ENCODE measurements around the gene SLC5A5. TPM values are rescaled to one million over a fixed set of nuclear protein-coding genes. Genes with fewer than 3 reads are reported as not detected.

SLC5A5 gene
- total RNA-seq, 1 experiment from 2014 or later = 1.8 TPM

DNA sequence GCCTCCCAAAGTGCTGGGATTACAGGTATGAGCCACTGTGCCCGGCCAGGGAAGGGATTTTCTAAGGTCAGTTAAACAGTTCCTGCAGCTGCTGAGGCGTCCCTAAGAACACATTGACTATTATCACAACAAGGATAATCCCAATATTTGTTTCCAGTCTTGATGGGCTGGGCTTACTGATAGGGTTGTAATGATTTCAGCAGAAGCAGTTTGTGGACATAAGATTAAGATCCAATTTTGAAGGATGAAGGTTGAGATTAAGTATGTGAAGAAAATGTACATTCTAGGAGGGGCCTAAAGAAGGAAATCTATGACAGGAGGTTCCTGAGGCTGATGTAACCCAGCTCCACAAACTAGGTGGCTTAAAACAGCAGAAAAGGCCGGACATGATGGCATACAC lies 50.4 kb downstream of the SLC5A5 start:
- peaks cover 14 to 21% of the 10 kb centered on the region in 2 experiments for H3K9me3 Mint-ChIP-seq
- Histone ChIP-seq H2BK120ac (ENCODE audit: low read depth, low read length, poor library complexity, severe bottlenecking) (no peak overlapping the region), H4K5ac (ENCODE audit: insufficient read length, low read depth, low read length) (no peak overlapping the region), H3K27me3 (ENCODE audit: insufficient read depth, low read length) (no peaks in the 10 kb centered on the region), H3K27ac (ENCODE audit: insufficient read length, low read depth, low read length) (no peak overlapping the region), H3K23ac (ENCODE audit: insufficient read length, low read depth, low read length) (no peak overlapping the region), H3K79me2 (ENCODE audit: insufficient read depth, low read length) (no peaks in the 10 kb centered on the region), H3K4ac (ENCODE audit: low read depth, low read length) (no peak overlapping the region), H3K4me2 (ENCODE audit: insufficient read depth, insufficient read length, low read length) (no peak overlapping the region), H2BK15ac (ENCODE audit: low read depth, low read length) (no peak overlapping the region), H3T11ph (ENCODE audit: low read length) (no peak overlapping the region), H4K91ac (ENCODE audit: insufficient read length, low read depth, low read length) (no peak overlapping the region), H3K4me1 (ENCODE audit: insufficient read depth, low read length) (no peaks in the 10 kb centered on the region), H3K18ac (ENCODE audit: insufficient read length, low read depth, low read length) (no peak overlapping the region), H2BK12ac (ENCODE audit: insufficient read length, low read depth, low read length) (no peak overlapping the region), H2BK20ac (ENCODE audit: low read depth, low read length, poor library complexity, severe bottlenecking) (no peak overlapping the region), H4K20me1 (ENCODE audit: control insufficient read depth, insufficient read depth, insufficient read length) (no peaks in the 10 kb centered on the region), H4K8ac (replicated peaks; ENCODE audit: insufficient read length, low read depth, low read length) (no peak overlapping the region), H2AK5ac (ENCODE audit: insufficient read length, low read length) (no peak overlapping the region), H2AFZ (ENCODE audit: low read length) (no peak overlapping the region), H3K9ac (ENCODE audit: extremely low read depth, insufficient read length, low read length) (no peak overlapping the region), H3K23me2 (ENCODE audit: insufficient read length, low read depth, low read length, poor library complexity, severe bottlenecking) (no peaks in the 10 kb centered on the region), H2BK5ac (ENCODE audit: insufficient read length, low read length) (no peak overlapping the region), H3K14ac (ENCODE audit: insufficient read depth, low read length) (no peak overlapping the region), H3K56ac (ENCODE audit: insufficient read length, low read depth, low read length) (no peak overlapping the region), H3K79me1 (ENCODE audit: insufficient read depth, low read depth, low read length, poor library complexity, severe bottlenecking) (no peaks in the 10 kb centered on the region), H3K9me3 (ENCODE audit: control insufficient read depth, low read depth, low read length) (no peaks in the 10 kb centered on the region)
- peaks cover 3% of the 10 kb centered on the region for H3K27me3 Mint-ChIP-seq (ENCODE audit: low read depth)
- DNase-seq = no peak
- no peak overlapping the region for H3K27ac Mint-ChIP-seq
- no CpG with 5 or more reads among the region's 3 CpGs for WGBS (ENCODE audit: extremely low coverage, insufficient read length, low lambda C conversion rate)
- H3K4me3 Mint-ChIP-seq = no peak overlapping the region
- H3K4me1 Mint-ChIP-seq = peaks cover 2% of the 10 kb centered on the region in 2 experiments; a peak in 1 of 4 replicates
- TF ChIP-seq, protein P1, sequence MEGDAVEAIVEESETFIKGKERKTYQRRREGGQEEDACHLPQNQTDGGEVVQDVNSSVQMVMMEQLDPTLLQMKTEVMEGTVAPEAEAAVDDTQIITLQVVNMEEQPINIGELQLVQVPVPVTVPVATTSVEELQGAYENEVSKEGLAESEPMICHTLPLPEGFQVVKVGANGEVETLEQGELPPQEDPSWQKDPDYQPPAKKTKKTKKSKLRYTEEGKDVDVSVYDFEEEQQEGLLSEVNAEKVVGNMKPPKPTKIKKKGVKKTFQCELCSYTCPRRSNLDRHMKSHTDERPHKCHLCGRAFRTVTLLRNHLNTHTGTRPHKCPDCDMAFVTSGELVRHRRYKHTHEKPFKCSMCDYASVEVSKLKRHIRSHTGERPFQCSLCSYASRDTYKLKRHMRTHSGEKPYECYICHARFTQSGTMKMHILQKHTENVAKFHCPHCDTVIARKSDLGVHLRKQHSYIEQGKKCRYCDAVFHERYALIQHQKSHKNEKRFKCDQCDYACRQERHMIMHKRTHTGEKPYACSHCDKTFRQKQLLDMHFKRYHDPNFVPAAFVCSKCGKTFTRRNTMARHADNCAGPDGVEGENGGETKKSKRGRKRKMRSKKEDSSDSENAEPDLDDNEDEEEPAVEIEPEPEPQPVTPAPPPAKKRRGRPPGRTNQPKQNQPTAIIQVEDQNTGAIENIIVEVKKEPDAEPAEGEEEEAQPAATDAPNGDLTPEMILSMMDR (conservative IDR thresholded peaks at IDR 0.05) = no peak
- no peaks in the 10 kb centered on the region for H3K36me3 Mint-ChIP-seq (ENCODE audit: insufficient read depth in 1 of 3, low read depth in 3 of 3)

All from H9 (cell line).